Measurements from ENCODE around the gene COPG1. TPM values are rescaled to one million over a fixed set of nuclear protein-coding genes. Genes with fewer than 3 reads are reported as not detected.
A peak's percentile ranks its signal among the peaks of the same experiment; 100 is the strongest.

COPG1 gene
- total and polyA plus RNA-seq, 10 of the 15 experiments (the other 5 are each of a cell fraction or from before 2014, with no cell fraction given): 54.8 to 143 (median 91.2) TPM

- TF ChIP-seq CTCF (IDR thresholded peaks at IDR 0.05 in 2 of 3, conservative IDR thresholded peaks at IDR 0.05 in 1 of 3; ENCODE audit: control insufficient read depth in 2 of 3, extremely low read depth in 1 of 3, insufficient read depth in 1 of 3, low read depth in 3 of 3, low read length in 3 of 3): peak in 1 of 3 experiments; percentile 27; a peak in 1 of 6 replicates
- TF ChIP-seq MTA2 (IDR thresholded peaks at IDR 0.05; ENCODE audit: low read depth): peak; percentile 97
- peak; percentile 99 for TF ChIP-seq MTA3 (IDR thresholded peaks at IDR 0.05; ENCODE audit: borderline replicate concordance, low read length)
- peak; percentile 94; the same call in 1 of the 2 replicates for TF ChIP-seq TCF3 (IDR thresholded peaks at IDR 0.05; ENCODE audit: borderline replicate concordance, insufficient read depth, low read depth, low read length)
- TF ChIP-seq HSF1 (IDR thresholded peaks at IDR 0.05; ENCODE audit: low read depth, low read length): peak; percentile 78; the same call in 1 of the 2 replicates
- TF ChIP-seq BCL3 (IDR thresholded peaks at IDR 0.05; ENCODE audit: borderline replicate concordance, insufficient read depth, low read depth, low read length, poor library complexity, severe bottlenecking): peak; percentile 94
- peak; percentile 98 for TF ChIP-seq ATF2 (IDR thresholded peaks at IDR 0.05; ENCODE audit: low read length)
- TF ChIP-seq HCFC1 (IDR thresholded peaks at IDR 0.05; ENCODE audit: low read length): no peak
- TF ChIP-seq MYC (IDR thresholded peaks at IDR 0.05; ENCODE audit: insufficient read depth, insufficient read length, insufficient replicate concordance, low read length, severe bottlenecking): no peak
- peak; percentile 78 for TF ChIP-seq POU2F2 (IDR thresholded peaks at IDR 0.05; ENCODE audit: borderline replicate concordance, low read depth, low read length)
- no peak for TF ChIP-seq CEBPZ (IDR thresholded peaks at IDR 0.05; ENCODE audit: low read depth, low read length)
- peak; percentile 89 for TF ChIP-seq MEF2A (IDR thresholded peaks at IDR 0.05; ENCODE audit: insufficient read depth, low read depth, low read length)
- TF ChIP-seq ZBTB4 (CRISPR knock-in tag; IDR thresholded peaks at IDR 0.05): no peak
- peak; percentile 71 for TF ChIP-seq NR2F1 (conservative IDR thresholded peaks at IDR 0.05)
- TF ChIP-seq ZNF217 (IDR thresholded peaks at IDR 0.05): peak; percentile 68; the same call in 1 of the 2 replicates
Measured at GRCh38 chr3:129282727-129283327, 33.4 kb downstream of the COPG1 start (continued).
